ENCODE measurements around the gene INPPL1. TPM values are rescaled to one million over a fixed set of nuclear protein-coding genes. Genes with fewer than 3 reads are reported as not detected.
A peak's percentile ranks its signal among the peaks of the same experiment; 100 is the strongest.

Gene INPPL1
- total and polyA plus RNA-seq, 10 donors = 28.2 to 177 (median 126) TPM

GRCh38 chr11:72227316-72228228 is 3.0 kb downstream of the INPPL1 start:
- 91 to 98% (median 92%) methylated on average over 11 to 14 of the region's 14 CpGs for WGBS, 5 donors
- intact Hi-C loops (cut with DNase I; ENCODE audit: low total_unique reads) = no loop called here
- H3K36me3 ChIP-seq = peaks cover 4 to 64% (median 45%) of the 10 kb centered on the region in 6 donors
- TF ChIP-seq POLR2A (IDR thresholded peaks at IDR 0.05) = no peak
- no peak for TF ChIP-seq CTCF (IDR thresholded peaks at IDR 0.05 in 8 of 11, conservative IDR thresholded peaks at IDR 0.05 in 3 of 11)
- no peak for TF ChIP-seq POLR2AphosphoS5 (IDR thresholded peaks at IDR 0.05)
- H3K27ac ChIP-seq = no peak overlapping the region
- no peaks in the 10 kb centered on the region for H3K27me3 ChIP-seq (replicated peaks in 1 of 7)
- DNase-seq = peak; percentile 65
- H3K4me3 ChIP-seq = no peak overlapping the region
- H3K4me1 ChIP-seq = peaks cover 10 to 41% (median 22%) of the 10 kb centered on the region in 6 donors
- H3K9me3 ChIP-seq = no peaks in the 10 kb centered on the region

DNA sequence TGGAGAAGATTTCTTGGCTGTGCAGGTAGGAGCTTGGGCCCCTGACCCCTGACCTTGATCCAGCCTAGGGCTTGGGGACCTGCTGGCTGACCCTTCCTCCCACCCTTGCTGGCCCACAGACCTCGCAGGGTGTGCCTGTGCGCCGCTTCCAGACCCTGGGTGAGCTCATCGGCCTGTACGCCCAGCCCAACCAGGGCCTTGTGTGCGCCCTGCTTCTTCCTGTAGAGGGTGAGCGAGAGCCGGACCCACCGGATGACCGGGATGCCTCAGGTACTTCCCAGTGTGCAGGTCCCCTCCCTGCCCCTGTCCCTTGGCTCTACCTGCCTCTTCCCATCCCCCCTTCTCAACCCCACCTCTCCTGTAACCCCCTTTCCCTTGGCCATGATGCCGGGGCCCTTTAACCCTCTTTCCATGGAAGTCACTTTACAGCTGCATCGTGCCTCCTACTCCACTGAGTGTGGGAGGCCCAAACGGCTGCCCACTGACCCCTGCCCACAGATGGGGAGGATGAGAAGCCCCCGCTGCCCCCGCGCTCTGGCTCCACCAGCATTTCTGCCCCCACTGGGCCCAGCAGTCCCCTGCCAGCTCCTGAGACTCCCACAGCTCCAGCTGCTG is 3.8 kb downstream of the INPPL1 start:
- H3K27me3 ChIP-seq (replicated peaks in 1 of 7) = no peaks in the 10 kb centered on the region
- DNase-seq = peak; percentile 70
- intact Hi-C loops (cut with DNase I; ENCODE audit: low total_unique reads) = no loop called here

GRCh38 chr11:72228844-72229231 is 4.3 kb downstream of the INPPL1 start:
- H3K9me3 ChIP-seq = no peaks in the 10 kb centered on the region
- WGBS, 5 donors = 93 to 97% (median 94%) methylated on average over 7 of the region's 7 CpGs
- peaks cover 4 to 76% (median 57%) of the 10 kb centered on the region in 6 donors for H3K36me3 ChIP-seq
- H3K4me1 ChIP-seq = peaks cover 8 to 48% (median 18%) of the 10 kb centered on the region in 6 donors
- peak in 1 of 3 donors; percentile 29 for TF ChIP-seq POLR2AphosphoS5 (IDR thresholded peaks at IDR 0.05)
- TF ChIP-seq POLR2A (IDR thresholded peaks at IDR 0.05) = no peak
- TF ChIP-seq CTCF (IDR thresholded peaks at IDR 0.05 in 8 of 11, conservative IDR thresholded peaks at IDR 0.05 in 3 of 11) = no peak
- intact Hi-C loops (cut with DNase I; ENCODE audit: low total_unique reads) = no loop called here
- H3K27me3 ChIP-seq (replicated peaks in 1 of 7) = no peaks in the 10 kb centered on the region
- H3K4me3 ChIP-seq = no peak overlapping the region
- no peak overlapping the region for H3K27ac ChIP-seq
- peak; percentile 67 for DNase-seq

More for the DNA sequence above, 3.8 kb downstream of the INPPL1 start:
- peaks cover 4 to 71% (median 52%) of the 10 kb centered on the region in 6 donors for H3K36me3 ChIP-seq
- no peak overlapping the region for H3K27ac ChIP-seq
- H3K9me3 ChIP-seq = no peaks in the 10 kb centered on the region
- TF ChIP-seq CTCF (IDR thresholded peaks at IDR 0.05 in 8 of 11, conservative IDR thresholded peaks at IDR 0.05 in 3 of 11) (no peak), POLR2A (IDR thresholded peaks at IDR 0.05) (no peak), POLR2AphosphoS5 (IDR thresholded peaks at IDR 0.05) (peak in 2 of 3 donors; percentile 23 to 64)
- no peak overlapping the region for H3K4me3 ChIP-seq
- H3K4me1 ChIP-seq = peaks cover 8 to 43% (median 18%) of the 10 kb centered on the region in 6 donors
- 85 to 93% (median 89%) methylated on average over 16 of the region's 16 CpGs for WGBS, 5 donors
